Astrocyte of the spinal cord (primary cell): Measurements from ENCODE around the gene USP35.

Source experiments
- DNase-seq: peaks from one replicate; pipeline ENCODE4 v3.0.0; 2011; ENCODE audit warnings: low read depth, low spot score
- H3K4me3 ChIP-seq: 2 replicates; pipeline ENCODE4 v1.5.1; 2011; ENCODE audit warnings: low read depth, mild to moderate bottlenecking, low read length, moderate library complexity
- CTCF ChIP-seq: IDR thresholded peaks from 2 replicates; pipeline ENCODE4 v1.5.1; 2012; ENCODE audit warnings: low read depth, mild to moderate bottlenecking, low read length, inconsistent platforms
- in situ Hi-C: cut with HindIII; loops from 2 replicates; pipeline ENCODE4 v1.10.0; 2017; ENCODE audit warnings: low sequenced_read_pairs

USP35 gene

GRCh38 chr11:78213526-78214330 lies 25.0 kb downstream of the USP35 start:
- TF ChIP-seq CTCF, result no peak
- H3K4me3 ChIP-seq, result no peak overlapping the region
- peak; percentile 48 for DNase-seq
- in situ Hi-C loops, result no loop called here

GRCh38 chr11:78214331-78215194 lies 25.8 kb downstream of the USP35 start:
- in situ Hi-C loops, result no loop called here
- DNase-seq, result no peak
- no peak for TF ChIP-seq CTCF
- H3K4me3 ChIP-seq, result no peak overlapping the region

- in situ Hi-C loops, result no loop called here
- TF ChIP-seq CTCF, result no peak
- DNase-seq, result no peak
- H3K4me3 ChIP-seq, result no peak overlapping the region
These were observed 27.3 kb downstream of the USP35 start for GRCh38 chr11:78216021-78216420.

- in situ Hi-C loops, result no loop called here
- H3K4me3 ChIP-seq, result no peak overlapping the region
- no peak for TF ChIP-seq CTCF
- DNase-seq, result no peak
These were observed 28.0 kb downstream of the USP35 start for GRCh38 chr11:78216571-78217287.

- DNase-seq, result no peak
- no peak for TF ChIP-seq CTCF
- in situ Hi-C loops, result no loop called here
- no peak overlapping the region for H3K4me3 ChIP-seq
These were observed 29.2 kb downstream of the USP35 start for GRCh38 chr11:78217650-78218541.
